ENCODE measurements around the gene KLHL3. TPM values are rescaled to one million over a fixed set of nuclear protein-coding genes. Genes with fewer than 3 reads are reported as not detected.
"Not testable (repeated sequence)": the region's sequence is repeated elsewhere in the genome, so short reads cannot be mapped to it uniquely, and the experiment has no call there.

KLHL3 gene
- total RNA-seq, 1 experiment from 2014 or later: 0.05 TPM

- Histone ChIP-seq H3K4me3 (no peak overlapping the region), H3K36me3 (no peaks in the 10 kb centered on the region), H3K27ac (no peak overlapping the region), H3K4me1 (replicated peaks) (no peaks in the 10 kb centered on the region), H3K9me3 (replicated peaks) (no peaks in the 10 kb centered on the region), H3K27me3 (replicated peaks) (peaks cover 4% of the 10 kb centered on the region)
- DNase-seq (ENCODE audit: low read depth in 1 of 2, low spot score in 2 of 2): peak; percentile 52 to 56
Observed at GRCh38 chr5:137660349-137660817, 75.5 kb downstream of the KLHL3 start.

GRCh38 chr5:137659209-137659608 is 76.7 kb downstream of the KLHL3 start:
- H3K4me1 ChIP-seq (replicated peaks): no peaks in the 10 kb centered on the region
- H3K4me3 ChIP-seq: no peak overlapping the region
- H3K9me3 ChIP-seq (replicated peaks): no peaks in the 10 kb centered on the region
- no peak for DNase-seq (ENCODE audit: low read depth in 1 of 2, low spot score in 2 of 2)
- peaks cover 4% of the 10 kb centered on the region for H3K27me3 ChIP-seq (replicated peaks)
- no peaks in the 10 kb centered on the region for H3K36me3 ChIP-seq
- no peak overlapping the region for H3K27ac ChIP-seq

- H3K4me1 ChIP-seq (replicated peaks): no peaks in the 10 kb centered on the region
- DNase-seq (ENCODE audit: low read depth in 1 of 2, low spot score in 2 of 2): no peak
- no peaks in the 10 kb centered on the region for H3K9me3 ChIP-seq (replicated peaks)
- H3K36me3 ChIP-seq: no peaks in the 10 kb centered on the region
- no peak overlapping the region for H3K4me3 ChIP-seq
- H3K27me3 ChIP-seq (replicated peaks): peaks cover 10% of the 10 kb centered on the region
- H3K27ac ChIP-seq: no peak overlapping the region
Observed at GRCh38 chr5:137658324-137658723, 77.6 kb downstream of the KLHL3 start.

DNA sequence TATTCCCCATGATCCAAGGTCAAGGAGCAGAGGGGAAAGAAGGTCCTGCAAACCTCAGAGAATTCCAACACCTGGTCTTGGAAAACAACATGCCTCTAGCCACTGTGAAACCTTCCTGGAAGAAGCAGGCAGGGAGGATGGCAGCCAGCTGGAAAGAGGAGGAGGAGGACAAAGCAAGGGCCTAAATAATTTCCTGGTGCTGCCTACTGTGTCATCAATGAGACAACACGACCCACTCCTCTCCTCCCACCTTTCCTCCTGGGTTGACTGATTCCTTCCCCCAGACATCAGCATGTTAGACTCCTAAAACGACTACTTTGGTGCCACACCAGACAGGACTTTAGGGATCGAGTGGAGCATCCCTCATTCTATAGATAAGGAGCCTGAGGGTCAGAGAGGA is 78.8 kb downstream of the KLHL3 start:
- no peak overlapping the region for H3K27ac ChIP-seq
- no peak for DNase-seq (ENCODE audit: low read depth in 1 of 2, low spot score in 2 of 2)
- H3K36me3 ChIP-seq: no peaks in the 10 kb centered on the region
- H3K4me1 ChIP-seq (replicated peaks): no peaks in the 10 kb centered on the region
- peaks cover 14% of the 10 kb centered on the region; the same call in 1 of the 2 replicates for H3K27me3 ChIP-seq (replicated peaks)
- no peak overlapping the region for H3K4me3 ChIP-seq
- H3K9me3 ChIP-seq (replicated peaks): no peaks in the 10 kb centered on the region

DNA sequence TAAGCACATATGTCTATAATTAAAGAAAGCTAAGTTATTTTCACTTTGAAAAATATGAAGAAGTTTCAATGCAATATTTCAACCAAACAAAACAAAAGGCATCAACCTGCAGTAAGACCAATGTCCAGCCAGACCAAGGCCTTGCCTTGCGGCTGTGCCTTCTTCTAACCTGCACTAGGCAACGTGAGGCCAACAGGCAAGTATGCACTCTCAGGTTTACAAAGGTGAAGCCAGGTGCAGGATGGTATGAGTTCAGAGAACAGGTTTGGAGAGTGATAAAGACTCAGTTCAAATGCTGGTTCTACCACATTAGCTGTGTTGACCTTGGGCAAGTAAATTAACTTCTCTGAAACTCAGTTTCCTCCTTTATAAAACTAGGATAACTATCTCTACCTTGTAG is 79.3 kb downstream of the KLHL3 start:
- Histone ChIP-seq H3K4me3 (no peak overlapping the region), H3K4me1 (replicated peaks) (no peaks in the 10 kb centered on the region), H3K36me3 (no peaks in the 10 kb centered on the region), H3K9me3 (replicated peaks) (no peaks in the 10 kb centered on the region), H3K27me3 (replicated peaks) (peaks cover 14% of the 10 kb centered on the region; the same call in 1 of the 2 replicates), H3K27ac (no peak overlapping the region)
- no peak for DNase-seq (ENCODE audit: low read depth in 1 of 2, low spot score in 2 of 2)

- H3K9me3 ChIP-seq (replicated peaks): no peaks in the 10 kb centered on the region
- H3K36me3 ChIP-seq: no peaks in the 10 kb centered on the region
- no peak overlapping the region for H3K4me3 ChIP-seq
- peaks cover 11% of the 10 kb centered on the region; the same call in 1 of the 2 replicates for H3K27me3 ChIP-seq (replicated peaks)
- no peak for DNase-seq (ENCODE audit: low read depth in 1 of 2, low spot score in 2 of 2)
- H3K4me1 ChIP-seq (replicated peaks): no peaks in the 10 kb centered on the region
- H3K27ac ChIP-seq: no peak overlapping the region
Observed at GRCh38 chr5:137651022-137651421, 84.9 kb downstream of the KLHL3 start.

DNA sequence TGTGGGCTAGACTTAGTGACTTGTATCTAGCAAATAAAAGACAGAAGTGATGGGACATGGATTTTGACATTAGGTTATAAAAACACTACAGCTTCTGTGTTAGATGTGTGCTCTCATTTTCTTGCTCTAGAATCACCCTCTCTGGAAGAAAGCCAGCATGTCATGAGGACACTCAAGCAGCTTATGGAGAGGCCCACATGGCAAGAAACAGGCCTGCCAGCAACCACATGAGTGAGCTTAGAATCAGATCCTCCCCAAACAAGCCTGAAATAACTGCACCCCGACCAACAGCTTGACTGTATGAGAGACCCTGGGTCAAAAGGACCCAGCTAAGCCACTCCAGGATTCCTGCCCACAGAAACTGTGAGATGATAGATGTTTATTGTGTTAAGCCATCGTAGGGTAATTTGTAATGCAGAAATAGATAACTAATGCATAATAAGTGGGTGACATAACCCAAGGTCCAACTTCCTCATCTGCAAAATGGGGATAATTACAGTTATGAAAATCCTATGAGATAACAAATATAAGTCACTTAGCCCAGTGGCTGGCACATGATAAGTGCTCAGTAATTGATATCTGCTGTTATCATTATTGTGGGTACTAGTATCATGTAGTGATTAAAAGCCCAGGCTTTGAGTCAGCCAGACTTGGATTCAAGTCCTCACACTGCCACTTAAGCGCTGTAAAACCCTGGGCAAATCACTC is 86.5 kb downstream of the KLHL3 start:
- Histone ChIP-seq H3K27me3 (replicated peaks) (peaks cover 12% of the 10 kb centered on the region; the same call in 1 of the 2 replicates), H3K9me3 (replicated peaks) (no peaks in the 10 kb centered on the region), H3K27ac (no peak overlapping the region), H3K4me1 (replicated peaks) (no peaks in the 10 kb centered on the region), H3K36me3 (no peaks in the 10 kb centered on the region), H3K4me3 (no peak overlapping the region)
- no peak for DNase-seq (ENCODE audit: low read depth in 1 of 2, low spot score in 2 of 2)

- no peaks in the 10 kb centered on the region for H3K36me3 ChIP-seq
- no peaks in the 10 kb centered on the region for H3K4me1 ChIP-seq (replicated peaks)
- DNase-seq (ENCODE audit: low read depth in 1 of 2, low spot score in 2 of 2): no peak
- no peak overlapping the region for H3K4me3 ChIP-seq
- H3K27me3 ChIP-seq (replicated peaks): peaks cover 9% of the 10 kb centered on the region; the same call in 1 of the 2 replicates
- H3K27ac ChIP-seq: no peak overlapping the region
- no peaks in the 10 kb centered on the region for H3K9me3 ChIP-seq (replicated peaks)
Observed at GRCh38 chr5:137648361-137648760, 87.5 kb downstream of the KLHL3 start.

DNA sequence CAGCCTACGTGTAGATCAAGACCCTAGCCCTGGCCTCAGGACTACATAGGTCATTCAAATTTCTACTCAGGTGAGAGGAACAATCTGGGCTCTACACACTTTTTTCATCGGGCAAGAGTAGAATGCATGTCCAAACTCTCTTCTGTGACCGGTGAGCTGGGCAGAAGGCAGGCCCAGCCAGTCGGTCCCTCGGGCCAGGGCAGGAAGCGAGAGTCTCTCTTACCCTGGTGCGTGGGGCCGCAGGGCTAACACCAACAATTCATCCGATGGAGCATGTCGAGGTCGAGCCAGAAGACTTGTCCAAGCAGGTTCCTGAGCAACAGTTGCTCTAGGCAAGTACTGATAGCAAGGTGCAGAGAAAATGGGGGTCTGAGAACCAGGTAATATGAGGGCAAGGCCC is 88.5 kb downstream of the KLHL3 start:
- DNase-seq (ENCODE audit: low read depth in 1 of 2, low spot score in 2 of 2): no peak
- Histone ChIP-seq H3K9me3 (replicated peaks) (no peaks in the 10 kb centered on the region), H3K27ac (no peak overlapping the region), H3K4me1 (replicated peaks) (no peaks in the 10 kb centered on the region), H3K27me3 (replicated peaks) (peaks cover 6% of the 10 kb centered on the region; the same call in 1 of the 2 replicates), H3K4me3 (no peak overlapping the region), H3K36me3 (no peaks in the 10 kb centered on the region)

DNA sequence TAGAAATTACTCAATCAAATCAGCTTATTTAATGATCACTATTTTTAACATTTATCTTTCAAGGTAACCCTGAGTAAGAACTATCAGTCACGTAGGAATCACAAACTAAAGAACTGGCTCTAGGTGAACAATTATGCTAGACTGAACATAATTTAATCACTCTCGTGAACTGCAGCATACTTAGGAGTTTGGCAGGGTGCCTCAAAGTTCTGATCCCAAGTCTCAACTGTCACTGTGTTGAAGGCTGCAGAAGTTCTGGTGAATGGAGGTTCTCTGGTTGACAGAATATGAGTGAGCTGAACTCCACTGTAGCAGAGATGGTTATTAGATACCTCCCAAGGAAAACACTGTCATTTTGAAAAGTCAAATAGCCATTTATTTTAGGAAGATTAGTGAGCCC is 89.1 kb downstream of the KLHL3 start:
- H3K9me3 ChIP-seq (replicated peaks): no peaks in the 10 kb centered on the region
- no peaks in the 10 kb centered on the region for H3K4me1 ChIP-seq (replicated peaks)
- H3K27ac ChIP-seq: no peak overlapping the region
- no peak for DNase-seq (ENCODE audit: low read depth in 1 of 2, low spot score in 2 of 2)
- H3K4me3 ChIP-seq: no peak overlapping the region
- no peaks in the 10 kb centered on the region for H3K36me3 ChIP-seq
- 0 out of 2 replicates have a peak, but pooled peaks cover 4% of the 10 kb centered on the region for H3K27me3 ChIP-seq (replicated peaks)

GRCh38 chr5:137643081-137643480 is 92.8 kb downstream of the KLHL3 start:
- not testable (repeated sequence) for H3K27me3 ChIP-seq (replicated peaks); H3K4me1 ChIP-seq (replicated peaks); H3K4me3 ChIP-seq; DNase-seq (ENCODE audit: low read depth in 1 of 2, low spot score in 2 of 2); H3K36me3 ChIP-seq; H3K9me3 ChIP-seq (replicated peaks); H3K27ac ChIP-seq

- 0 out of 2 replicates have a peak, but pooled peaks cover 3% of the 10 kb centered on the region for H3K9me3 ChIP-seq (replicated peaks)
- H3K4me3 ChIP-seq: no peak overlapping the region
- no peaks in the 10 kb centered on the region for H3K4me1 ChIP-seq (replicated peaks)
- H3K27me3 ChIP-seq (replicated peaks): 0 out of 2 replicates have a peak, but pooled peaks cover 4% of the 10 kb centered on the region
- no peak overlapping the region for H3K27ac ChIP-seq
- H3K36me3 ChIP-seq: no peaks in the 10 kb centered on the region
- no peak for DNase-seq (ENCODE audit: low read depth in 1 of 2, low spot score in 2 of 2)
Observed at GRCh38 chr5:137642091-137642490, 93.8 kb downstream of the KLHL3 start.

GRCh38 chr5:137641148-137641547 is 94.7 kb downstream of the KLHL3 start:
- Histone ChIP-seq H3K4me3 (no peak overlapping the region), H3K36me3 (no peaks in the 10 kb centered on the region), H3K9me3 (replicated peaks) (0 out of 2 replicates have a peak, but pooled peaks cover 3% of the 10 kb centered on the region), H3K27ac (no peak overlapping the region), H3K4me1 (replicated peaks) (no peaks in the 10 kb centered on the region), H3K27me3 (replicated peaks) (0 out of 2 replicates have a peak, but pooled peaks cover 4% of the 10 kb centered on the region)
- DNase-seq (ENCODE audit: low read depth in 1 of 2, low spot score in 2 of 2): no peak

DNA sequence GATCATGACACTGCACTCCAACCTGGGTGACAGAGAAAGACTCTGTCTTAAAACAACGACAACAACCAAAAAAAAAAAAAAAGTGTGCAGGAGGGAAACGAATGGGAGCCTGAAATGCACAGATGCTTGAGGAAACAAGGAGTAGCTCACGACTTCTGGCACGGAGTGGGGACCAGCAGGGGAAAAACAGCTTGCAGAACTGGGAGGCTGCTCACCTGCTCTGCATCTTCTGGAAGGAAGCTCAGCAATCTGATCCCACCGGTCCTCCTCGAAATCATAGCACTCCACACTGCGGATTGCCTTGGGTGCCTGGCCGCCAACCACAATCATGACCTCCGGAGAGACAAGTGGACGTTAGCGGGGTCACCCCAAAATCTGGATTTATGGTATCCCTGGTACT is 96.2 kb downstream of the KLHL3 start:
- Histone ChIP-seq H3K27ac (no peak overlapping the region), H3K4me1 (replicated peaks) (no peaks in the 10 kb centered on the region), H3K4me3 (no peak overlapping the region), H3K27me3 (replicated peaks) (peaks cover 8% of the 10 kb centered on the region), H3K36me3 (no peaks in the 10 kb centered on the region), H3K9me3 (replicated peaks) (0 out of 2 replicates have a peak, but pooled peaks cover 3% of the 10 kb centered on the region)
- no peak for DNase-seq (ENCODE audit: low read depth in 1 of 2, low spot score in 2 of 2)

Measured in SJSA1 (cell line).